Measurements from ENCODE around the gene TNFRSF14. TPM values are rescaled to one million over a fixed set of nuclear protein-coding genes. Genes with fewer than 3 reads are reported as not detected.
A peak's percentile ranks its signal among the peaks of the same experiment; 100 is the strongest.
"Not testable (repeated sequence)": the region's sequence is repeated elsewhere in the genome, so short reads cannot be mapped to it uniquely, and the experiment has no call there.

TNFRSF14 gene
- total RNA-seq, 1 experiment from 2014 or later = 4.5 TPM

DNA sequence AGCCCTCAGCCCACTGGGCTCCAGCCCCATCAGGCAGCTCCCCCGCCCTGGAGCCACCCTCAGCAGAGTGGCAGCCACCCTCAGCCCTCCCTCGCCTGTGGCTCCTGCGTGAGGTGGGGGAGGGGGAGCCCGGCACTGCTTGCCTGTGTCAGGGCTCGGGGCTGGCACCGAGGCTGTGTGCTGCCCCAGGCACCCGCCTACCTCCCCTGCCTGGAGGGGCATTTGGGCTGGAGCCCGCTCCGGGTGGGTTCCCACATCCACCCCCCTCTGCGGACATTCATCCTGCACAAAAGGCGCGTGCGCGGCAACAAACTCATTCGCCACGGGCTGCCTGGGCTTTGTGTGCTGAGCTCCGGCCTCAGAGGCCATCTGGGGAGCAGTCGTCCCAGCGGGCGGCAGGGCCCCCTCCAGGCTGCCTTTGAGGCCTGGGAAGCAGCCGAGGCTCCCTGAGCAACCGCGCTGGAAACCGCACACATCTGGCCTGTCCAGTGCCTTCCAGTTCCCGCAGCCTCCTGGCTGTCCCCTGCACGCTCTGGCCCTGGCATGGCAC is 12.6 kb upstream of the TNFRSF14 start:
- Histone ChIP-seq H3K4me3 (no peak overlapping the region), H3K9me3 (no peaks in the 10 kb centered on the region), H3K36me3 (no peaks in the 10 kb centered on the region), H3K27me3 (no peaks in the 10 kb centered on the region)
- no peak for DNase-seq

GRCh38 chr1:2544093-2544874 is 11.9 kb upstream of the TNFRSF14 start:
- no peak for DNase-seq
- H3K4me3 ChIP-seq = no peak overlapping the region
- H3K9me3 ChIP-seq = no peaks in the 10 kb centered on the region
- H3K36me3 ChIP-seq = no peaks in the 10 kb centered on the region
- H3K27me3 ChIP-seq = no peaks in the 10 kb centered on the region

GRCh38 chr1:2544875-2545640 is 11.1 kb upstream of the TNFRSF14 start:
- no peaks in the 10 kb centered on the region for H3K9me3 ChIP-seq
- DNase-seq = no peak
- H3K4me3 ChIP-seq = no peak overlapping the region
- no peaks in the 10 kb centered on the region for H3K27me3 ChIP-seq
- H3K36me3 ChIP-seq = no peaks in the 10 kb centered on the region

GRCh38 chr1:2545754-2546514 is 10.2 kb upstream of the TNFRSF14 start:
- Histone ChIP-seq H3K4me3 (peak overlapping the region; percentile 38), H3K27me3 (no peaks in the 10 kb centered on the region), H3K36me3 (no peaks in the 10 kb centered on the region), H3K9me3 (no peaks in the 10 kb centered on the region)
- DNase-seq = peak; percentile 37

GRCh38 chr1:2546515-2547209 is 9.5 kb upstream of the TNFRSF14 start:
- no peaks in the 10 kb centered on the region for H3K36me3 ChIP-seq
- no peaks in the 10 kb centered on the region for H3K9me3 ChIP-seq
- peak overlapping the region; percentile 38 for H3K4me3 ChIP-seq
- H3K27me3 ChIP-seq = no peaks in the 10 kb centered on the region
- DNase-seq = peak; percentile 75

DNA sequence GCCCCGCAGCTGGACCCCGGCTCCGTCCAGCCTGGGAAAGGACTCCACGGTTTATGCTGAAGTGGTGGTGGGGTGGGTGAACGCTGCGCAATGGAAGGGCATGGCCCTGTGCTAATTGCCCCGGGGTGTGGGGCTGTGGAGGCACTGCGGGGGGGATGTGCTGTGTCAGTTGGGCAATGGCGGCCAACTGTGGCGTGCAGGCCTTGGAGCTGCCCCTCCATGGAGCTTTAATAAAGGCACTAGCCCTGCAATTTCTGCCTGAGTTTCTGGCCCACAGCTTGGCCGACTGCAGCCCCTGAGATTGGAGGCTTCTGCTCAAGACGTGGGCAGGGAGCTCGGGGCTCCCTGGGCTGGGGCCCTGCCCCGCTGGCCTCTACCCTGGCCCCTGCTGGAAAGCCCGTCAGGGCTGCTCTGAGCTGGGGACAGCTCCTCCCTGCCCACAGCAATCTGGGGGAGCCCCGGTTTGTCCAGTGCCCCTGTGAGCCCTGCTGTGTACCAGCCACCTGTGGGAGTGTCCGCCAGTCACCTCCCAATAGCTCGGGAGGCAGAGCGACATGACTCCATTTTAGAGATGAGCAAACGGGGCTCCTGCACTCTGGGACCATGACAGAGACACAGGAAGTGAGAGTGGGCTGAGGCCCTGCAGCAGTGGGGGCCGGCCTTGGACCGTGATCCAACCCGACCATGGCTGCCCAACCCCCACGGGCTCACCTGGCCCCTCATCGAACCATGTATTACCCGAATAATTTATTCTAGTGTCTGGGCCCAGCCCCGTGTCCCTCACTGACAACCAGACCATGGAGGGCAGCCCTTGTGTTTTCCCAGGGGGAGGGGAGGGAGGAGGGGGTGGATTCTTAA is 8.7 kb upstream of the TNFRSF14 start:
- H3K27me3 ChIP-seq = no peaks in the 10 kb centered on the region
- DNase-seq = no peak
- no peaks in the 10 kb centered on the region for H3K36me3 ChIP-seq
- H3K9me3 ChIP-seq = no peaks in the 10 kb centered on the region
- no peak overlapping the region for H3K4me3 ChIP-seq

DNA sequence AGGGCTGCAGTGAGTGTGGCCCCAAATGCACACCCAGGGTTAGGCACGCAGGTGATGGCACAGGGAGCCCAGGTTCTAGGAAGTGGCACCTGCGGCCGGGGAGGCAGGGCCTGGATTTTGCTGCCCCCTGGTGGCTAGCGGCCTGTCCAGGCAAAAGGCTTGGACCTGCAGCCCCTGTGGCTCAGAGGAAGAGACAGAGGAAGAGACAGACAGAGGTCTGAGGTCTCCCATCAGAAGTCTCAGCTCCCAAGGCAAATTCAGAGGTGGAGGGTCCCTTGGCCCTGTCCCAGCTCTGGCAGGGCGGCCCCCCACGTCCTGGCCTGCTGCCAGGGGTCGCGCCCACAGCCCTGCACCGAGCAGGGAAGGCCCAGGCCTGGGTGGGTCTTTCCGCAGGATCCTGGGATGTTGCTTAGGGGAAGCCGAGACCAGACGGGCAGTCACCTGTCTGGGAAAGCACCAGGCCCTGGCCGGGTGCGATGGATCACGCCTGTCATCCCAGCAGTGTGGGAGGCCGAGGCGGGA is 8.0 kb upstream of the TNFRSF14 start:
- Histone ChIP-seq H3K27me3 (no peaks in the 10 kb centered on the region), H3K9me3 (no peaks in the 10 kb centered on the region), H3K36me3 (no peaks in the 10 kb centered on the region), H3K4me3 (no peak overlapping the region)
- DNase-seq = peak; percentile 49

DNA sequence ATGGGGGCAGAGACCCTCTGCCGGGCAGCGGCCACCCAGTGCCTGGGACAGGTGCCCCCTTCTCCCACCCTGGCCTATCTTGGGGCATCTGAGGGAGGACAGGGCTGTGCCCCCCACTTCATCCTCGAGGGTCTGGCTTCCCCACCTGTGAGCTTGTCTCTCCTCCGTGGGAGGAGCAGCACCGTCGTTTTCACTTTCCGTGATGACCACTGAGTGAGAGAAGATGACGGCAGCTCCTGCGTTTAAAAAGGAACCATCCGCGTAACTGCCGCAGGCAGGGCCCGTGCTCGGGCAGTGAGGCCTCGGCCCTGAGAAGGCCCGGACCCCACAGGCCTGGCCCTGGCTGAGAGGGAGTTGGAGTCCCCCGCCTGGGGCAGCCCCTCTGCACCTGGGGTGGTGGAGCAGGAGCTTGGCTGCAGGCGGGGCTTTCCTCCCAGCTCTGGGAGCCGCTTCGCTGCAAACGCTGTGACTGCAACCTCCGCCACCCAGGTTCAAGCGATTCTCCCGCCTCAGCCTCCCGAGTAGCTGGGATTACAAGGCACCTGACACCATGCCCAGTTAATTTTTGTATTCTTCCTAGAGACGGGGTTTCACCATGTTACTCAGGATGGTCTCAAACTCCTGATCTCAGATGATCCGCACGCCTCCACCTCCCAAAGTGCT is 6.7 kb upstream of the TNFRSF14 start:
- H3K4me3 ChIP-seq, H3K36me3 ChIP-seq, H3K27me3 ChIP-seq, H3K9me3 ChIP-seq, DNase-seq: not testable (repeated sequence)

DNA sequence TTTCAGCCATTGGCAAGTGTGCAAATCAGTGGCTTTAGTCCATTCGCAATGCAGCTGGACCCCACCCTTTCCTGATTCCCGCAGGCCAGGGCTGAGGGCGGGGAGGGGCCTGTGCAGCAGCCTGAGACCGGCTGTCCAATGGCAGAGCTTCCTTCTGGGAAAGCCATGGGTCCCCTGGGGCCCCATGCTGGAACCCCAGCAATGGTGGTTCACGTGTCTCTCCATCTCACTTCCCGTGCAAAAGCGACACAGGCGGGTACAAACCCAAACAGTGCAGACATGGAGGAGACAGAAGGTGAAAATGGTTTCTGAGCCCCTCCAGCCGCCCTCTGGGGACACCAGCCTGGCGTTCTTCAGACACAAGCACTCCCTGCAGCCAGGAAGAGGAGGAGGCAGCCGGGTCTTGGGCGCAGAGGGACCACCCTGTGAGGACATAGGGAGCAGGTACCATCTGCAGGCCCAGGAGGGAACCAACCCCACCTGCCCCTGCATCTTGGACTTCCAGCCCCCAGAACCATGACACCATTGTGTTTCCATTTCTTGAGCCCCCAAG is 5.8 kb upstream of the TNFRSF14 start:
- DNase-seq, H3K4me3 ChIP-seq, H3K36me3 ChIP-seq, H3K9me3 ChIP-seq, H3K27me3 ChIP-seq: not testable (repeated sequence)

- not testable (repeated sequence) for H3K36me3 ChIP-seq, H3K27me3 ChIP-seq, DNase-seq, H3K4me3 ChIP-seq, H3K9me3 ChIP-seq
Observed at GRCh38 chr1:2551544-2551943, 4.6 kb upstream of the TNFRSF14 start.

GRCh38 chr1:2552189-2552588 is 4.0 kb upstream of the TNFRSF14 start:
- DNase-seq = no peak
- no peaks in the 10 kb centered on the region for H3K36me3 ChIP-seq
- no peaks in the 10 kb centered on the region for H3K9me3 ChIP-seq
- H3K4me3 ChIP-seq = no peak overlapping the region
- no peaks in the 10 kb centered on the region for H3K27me3 ChIP-seq

- not testable (repeated sequence) for H3K9me3 ChIP-seq, H3K4me3 ChIP-seq, H3K36me3 ChIP-seq, H3K27me3 ChIP-seq, DNase-seq
Observed at GRCh38 chr1:2553076-2553475, 3.1 kb upstream of the TNFRSF14 start.

DNA sequence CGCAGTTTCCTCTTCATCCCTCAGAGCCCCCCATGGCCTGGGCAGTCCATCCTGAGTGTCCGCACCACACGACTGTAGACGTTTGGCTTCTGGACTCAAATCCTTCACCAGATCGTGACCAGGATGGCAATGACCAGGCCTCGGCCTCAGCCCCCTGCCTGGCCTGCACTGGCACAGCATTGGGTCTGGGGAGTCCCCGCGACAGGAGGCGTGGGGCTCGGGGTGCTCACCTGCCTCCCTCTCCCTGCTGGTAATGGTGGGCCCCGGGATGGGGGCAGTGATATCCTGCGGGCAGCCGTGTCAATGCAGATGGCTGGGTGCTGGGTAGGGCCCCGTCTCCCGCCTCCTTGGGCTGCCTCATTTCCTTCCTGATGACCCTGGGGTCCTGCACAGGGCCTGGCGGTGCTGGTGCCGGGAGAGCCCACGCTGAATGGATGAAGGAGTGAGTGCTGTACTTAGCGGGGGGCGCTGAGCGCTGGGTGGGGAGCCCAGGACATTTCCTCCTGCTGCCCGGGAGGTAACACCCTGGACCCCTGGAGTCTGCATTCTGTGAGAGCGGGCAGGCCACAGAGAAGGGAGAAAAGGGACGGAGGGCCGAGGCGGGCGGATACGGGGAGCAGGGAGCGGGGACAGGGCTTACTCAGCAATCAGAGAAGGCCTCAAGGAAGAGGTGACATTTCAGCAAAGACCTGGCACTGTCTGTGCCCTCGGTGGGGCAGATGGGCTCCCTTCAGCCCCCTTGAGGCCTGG is 2.1 kb upstream of the TNFRSF14 start:
- no peak for DNase-seq
- H3K4me3 ChIP-seq = no peak overlapping the region
- H3K27me3 ChIP-seq = no peaks in the 10 kb centered on the region
- H3K36me3 ChIP-seq = no peaks in the 10 kb centered on the region
- H3K9me3 ChIP-seq = no peaks in the 10 kb centered on the region

- H3K4me3 ChIP-seq = no peak overlapping the region
- H3K9me3 ChIP-seq = no peaks in the 10 kb centered on the region
- H3K36me3 ChIP-seq = no peaks in the 10 kb centered on the region
- H3K27me3 ChIP-seq = no peaks in the 10 kb centered on the region
- no peak for DNase-seq
Observed at GRCh38 chr1:2554621-2555387, 1.4 kb upstream of the TNFRSF14 start.

All from MG63 (cell line).